HCT116 (cell line): Measurements from ENCODE around the gene DLG2.

Experiments
- FOSL1 ChIP-seq: IDR thresholded peaks from 2 replicates; pipeline ENCODE4 v1.6.1; 2012; ENCODE audit warnings: low read depth
- ZNF274 ChIP-seq: fragments of 200-500 bp; sonication (Bioruptor generic); IDR thresholded peaks from 2 replicates; pipeline ENCODE4 v1.6.1; 2014; ENCODE audit warnings: mild to moderate bottlenecking, low read depth, low read length, inconsistent platforms

GRCh38 chr11:83723999-83724398 lies 1903.1 kb downstream of the DLG2 start:
- TF ChIP-seq ZNF274 (no peak), FOSL1 (no peak)
